IMR-90 (cell line): ENCODE measurements around the gene BBS1.

Experiments
- POLR2A ChIP-seq: IDR thresholded peaks from 2 replicates; pipeline ENCODE4 v1.6.1; 2012; ENCODE audit warnings: mild to moderate bottlenecking, low read depth, low read length
- TF ChIP-seq, protein P1 (sequence below): conservative IDR thresholded peaks from 2 replicates; pipeline ENCODE4 v1.5.1; 2012; ENCODE audit warnings: mild to moderate bottlenecking, low read depth, low read length, improper control_type of control experiment
- TF ChIP-seq, protein P2 (sequence below): fragments of 150-350 bp; IDR thresholded peaks from 2 replicates; pipeline ENCODE4 v1.6.1; 2016; ENCODE audit warnings: low read depth, mild to moderate bottlenecking, low read length, moderate library complexity, borderline replicate concordance

DNA sequence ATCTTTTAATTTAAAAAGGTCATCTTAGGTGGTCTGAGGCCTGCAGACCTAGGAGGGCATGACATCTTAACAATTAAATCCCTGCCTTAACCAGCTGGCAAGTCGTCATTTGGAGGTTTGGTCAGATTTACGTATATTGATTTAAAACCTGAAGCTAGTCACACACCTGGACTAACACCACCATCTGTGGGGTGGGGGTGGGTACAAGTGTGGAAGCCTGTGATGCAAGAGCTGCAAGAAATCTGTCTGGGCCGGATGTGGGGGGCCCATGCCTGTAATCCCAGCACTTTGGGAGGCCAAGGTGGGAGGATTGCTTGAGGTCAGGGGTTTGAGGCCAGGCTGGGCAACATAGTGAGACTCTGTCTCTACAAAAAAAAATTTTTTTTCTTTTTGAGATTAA, 70.8 kb downstream of the BBS1 start:
- TF ChIP-seq, protein P1, sequence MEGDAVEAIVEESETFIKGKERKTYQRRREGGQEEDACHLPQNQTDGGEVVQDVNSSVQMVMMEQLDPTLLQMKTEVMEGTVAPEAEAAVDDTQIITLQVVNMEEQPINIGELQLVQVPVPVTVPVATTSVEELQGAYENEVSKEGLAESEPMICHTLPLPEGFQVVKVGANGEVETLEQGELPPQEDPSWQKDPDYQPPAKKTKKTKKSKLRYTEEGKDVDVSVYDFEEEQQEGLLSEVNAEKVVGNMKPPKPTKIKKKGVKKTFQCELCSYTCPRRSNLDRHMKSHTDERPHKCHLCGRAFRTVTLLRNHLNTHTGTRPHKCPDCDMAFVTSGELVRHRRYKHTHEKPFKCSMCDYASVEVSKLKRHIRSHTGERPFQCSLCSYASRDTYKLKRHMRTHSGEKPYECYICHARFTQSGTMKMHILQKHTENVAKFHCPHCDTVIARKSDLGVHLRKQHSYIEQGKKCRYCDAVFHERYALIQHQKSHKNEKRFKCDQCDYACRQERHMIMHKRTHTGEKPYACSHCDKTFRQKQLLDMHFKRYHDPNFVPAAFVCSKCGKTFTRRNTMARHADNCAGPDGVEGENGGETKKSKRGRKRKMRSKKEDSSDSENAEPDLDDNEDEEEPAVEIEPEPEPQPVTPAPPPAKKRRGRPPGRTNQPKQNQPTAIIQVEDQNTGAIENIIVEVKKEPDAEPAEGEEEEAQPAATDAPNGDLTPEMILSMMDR, result no peak
- no peak for TF ChIP-seq POLR2A
- TF ChIP-seq, protein P2, sequence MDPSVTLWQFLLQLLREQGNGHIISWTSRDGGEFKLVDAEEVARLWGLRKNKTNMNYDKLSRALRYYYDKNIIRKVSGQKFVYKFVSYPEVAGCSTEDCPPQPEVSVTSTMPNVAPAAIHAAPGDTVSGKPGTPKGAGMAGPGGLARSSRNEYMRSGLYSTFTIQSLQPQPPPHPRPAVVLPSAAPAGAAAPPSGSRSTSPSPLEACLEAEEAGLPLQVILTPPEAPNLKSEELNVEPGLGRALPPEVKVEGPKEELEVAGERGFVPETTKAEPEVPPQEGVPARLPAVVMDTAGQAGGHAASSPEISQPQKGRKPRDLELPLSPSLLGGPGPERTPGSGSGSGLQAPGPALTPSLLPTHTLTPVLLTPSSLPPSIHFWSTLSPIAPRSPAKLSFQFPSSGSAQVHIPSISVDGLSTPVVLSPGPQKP, result no peak
